Activated CD4-positive, alpha-beta T cell treated with anti-CD3 and anti-CD28 coated beads, Interleukin-2, amount 50 U/mL, for 1 hour (primary cell): ENCODE results near the gene PLXDC1.

Source experiments
- DNase-seq: peaks from one replicate; pipeline ENCODE4 v3.0.0-alpha.2; 2020

The PLXDC1 gene

GRCh38 chr17:39151150-39151942 is at the start of gene PLXDC1:
TSS of gene PLXDC1 (minus strand) at chr17:39151637. CDS start at chr17:39151437, 200 bp downstream.
- no peak for DNase-seq

DNA sequence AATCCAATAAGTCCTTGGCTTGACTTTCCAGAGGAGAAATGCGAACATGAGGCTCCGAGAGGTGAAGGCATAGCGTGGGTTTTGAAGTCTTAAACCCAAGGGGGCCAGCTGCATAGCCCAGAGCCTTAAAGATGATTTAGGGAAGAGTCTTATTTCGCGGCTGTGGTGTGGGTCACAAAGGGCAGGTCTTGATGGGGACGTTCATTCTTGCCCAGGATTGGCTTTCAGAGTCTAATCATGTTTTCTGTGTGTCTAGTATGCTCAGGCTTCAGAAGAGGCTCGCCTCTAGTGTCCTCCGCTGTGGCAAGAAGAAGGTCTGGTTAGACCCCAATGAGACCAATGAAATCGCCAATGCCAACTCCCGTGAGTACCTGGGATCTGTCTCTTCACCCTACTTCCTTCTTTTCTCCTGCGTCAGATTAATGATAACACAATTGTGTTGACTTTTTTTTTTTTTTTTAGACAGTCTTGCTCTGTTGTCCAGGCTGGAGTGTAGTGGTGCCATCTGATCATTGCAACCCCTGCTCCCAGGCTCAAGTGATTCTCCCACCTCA is 49.6 kb upstream of the PLXDC1 start:
- DNase-seq = no peak

DNA sequence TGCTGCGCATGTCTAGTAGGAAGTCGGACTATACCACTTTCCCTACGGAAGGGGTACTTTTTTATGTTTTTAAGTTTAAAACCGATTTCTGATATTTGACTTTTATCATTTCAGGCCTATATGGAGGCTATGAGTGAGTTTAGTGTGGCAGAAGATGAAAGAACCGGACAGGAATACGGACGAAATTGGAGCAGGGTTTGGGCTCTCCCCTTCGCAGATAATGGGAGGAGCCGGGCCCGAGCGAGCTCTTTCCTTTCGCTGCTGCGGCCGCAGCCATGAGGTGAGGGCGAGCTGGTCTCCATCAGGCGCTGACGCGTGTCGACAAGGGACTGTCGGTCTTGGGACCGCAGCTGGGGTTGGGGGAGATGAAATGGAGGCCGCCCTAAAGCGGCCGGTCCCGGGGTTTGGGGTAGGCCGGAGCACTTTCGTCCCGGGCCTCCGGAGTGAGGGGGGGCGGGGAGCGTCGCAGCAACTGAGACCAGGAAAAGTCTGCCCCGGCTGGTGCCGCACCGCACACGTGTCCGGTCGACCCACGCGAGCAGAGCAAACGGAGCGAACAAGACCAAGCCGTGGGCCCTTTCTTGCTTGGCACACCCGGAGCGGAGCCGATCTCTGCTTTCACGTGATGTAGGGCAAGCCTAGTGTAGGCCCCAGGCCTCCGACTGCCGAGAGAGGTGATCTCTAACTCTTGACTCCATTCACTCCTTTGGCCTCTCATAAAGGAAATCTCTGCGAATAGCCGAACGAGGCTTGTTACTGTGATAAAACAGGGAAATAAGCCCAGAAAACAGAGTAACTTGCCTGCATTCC is 48.8 kb upstream of the PLXDC1 start, which contains the start of gene RPL19:
Gene RPL19, plus strand, starts transcription at position 214 of the 810 bp plus-strand sequence. Its CDS starts 62 bp downstream, at position 276.
- peak; percentile 78 for DNase-seq

GRCh38 chr17:39199820-39200069 is 48.3 kb upstream of the PLXDC1 start:
- DNase-seq = peak; percentile 79

DNA sequence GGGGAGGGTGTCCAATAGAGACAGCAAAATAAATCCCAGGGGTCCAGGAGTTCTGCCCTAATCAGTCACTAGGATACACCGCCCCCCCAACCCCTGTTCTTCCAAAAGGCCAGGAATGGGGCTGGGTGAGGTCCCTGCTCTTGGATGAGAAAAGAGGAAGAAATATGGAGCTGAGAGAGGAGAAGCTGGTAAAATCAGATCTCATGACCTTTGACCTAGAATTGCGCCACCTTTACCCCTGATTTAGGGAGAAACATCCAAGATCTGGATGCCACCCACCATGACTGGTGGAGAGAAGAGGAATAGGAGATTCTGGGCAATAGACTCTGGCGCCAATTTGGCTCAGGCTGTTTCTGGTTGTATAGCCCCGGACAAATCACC is 46.7 kb upstream of the PLXDC1 start:
- DNase-seq = no peak

DNA sequence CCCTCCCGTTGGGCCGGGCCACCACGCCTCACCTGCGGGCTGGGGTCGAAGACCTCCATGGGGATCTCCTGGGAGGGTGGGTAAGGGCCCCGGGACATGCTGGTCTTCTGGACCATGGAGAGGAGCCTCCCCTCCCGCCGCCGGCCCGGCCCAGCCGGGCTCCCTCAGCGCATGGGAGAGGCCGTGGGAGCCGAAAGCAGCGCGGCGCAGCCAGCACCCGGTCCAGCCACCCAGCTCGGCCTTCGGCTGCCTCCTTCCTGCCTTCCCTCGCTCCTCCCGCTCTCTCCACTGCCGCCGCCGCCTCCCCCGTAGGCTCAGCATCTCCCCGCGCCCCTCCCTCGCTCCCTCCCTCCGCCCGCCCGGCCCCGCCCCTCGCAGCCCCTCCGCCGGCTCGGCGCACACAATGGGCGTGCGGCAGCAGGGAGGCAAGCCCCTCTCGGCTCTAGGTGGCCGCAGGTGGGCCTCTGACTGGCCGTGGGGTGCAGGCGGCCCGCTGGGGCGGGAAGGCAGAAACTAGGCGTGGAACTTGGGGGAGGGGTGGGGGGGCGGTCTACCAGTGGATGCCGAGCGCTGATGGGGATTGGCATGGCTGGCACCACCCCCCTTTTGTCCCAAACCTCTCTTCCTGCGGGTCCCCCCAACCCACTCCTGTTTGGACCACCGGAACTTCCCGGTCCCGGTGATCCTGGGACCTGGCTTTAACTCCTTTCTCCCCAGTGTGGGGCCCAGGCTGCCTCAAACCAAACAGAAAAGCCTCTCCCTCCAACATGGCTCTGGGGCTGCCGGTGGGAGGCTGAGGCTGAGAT is 46.1 kb upstream of the PLXDC1 start, which contains the start of gene CACNB1:
Gene CACNB1, minus strand, starts transcription at position 290 of the 806 bp plus-strand sequence. Its CDS starts 174 bp downstream, at position 116.
- peak; percentile 60 for DNase-seq

DNA sequence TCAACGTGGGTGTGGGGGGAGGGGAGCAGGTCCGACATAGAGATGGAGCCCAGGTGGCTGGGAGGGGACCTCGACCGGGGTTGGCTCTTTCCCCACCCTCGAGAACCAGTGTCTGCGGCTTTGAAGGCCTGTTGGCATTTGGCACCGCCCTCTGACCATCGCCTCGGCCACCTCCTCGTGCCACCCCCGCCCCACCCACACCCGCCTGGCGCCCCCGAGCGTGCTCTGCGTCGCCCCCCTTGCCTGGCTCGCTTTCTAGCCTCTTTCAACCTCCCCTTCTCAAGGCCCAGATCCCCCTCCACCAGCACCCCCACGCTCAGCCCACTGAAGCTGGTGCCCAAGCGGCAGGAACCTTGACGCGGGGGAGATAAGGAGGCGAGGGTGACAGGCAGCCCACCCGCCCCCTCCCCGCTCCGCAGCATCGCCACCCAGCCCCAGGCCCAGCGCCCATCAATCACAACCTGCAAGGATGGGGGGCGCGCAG is 45.4 kb upstream of the PLXDC1 start:
- DNase-seq = no peak

DNA sequence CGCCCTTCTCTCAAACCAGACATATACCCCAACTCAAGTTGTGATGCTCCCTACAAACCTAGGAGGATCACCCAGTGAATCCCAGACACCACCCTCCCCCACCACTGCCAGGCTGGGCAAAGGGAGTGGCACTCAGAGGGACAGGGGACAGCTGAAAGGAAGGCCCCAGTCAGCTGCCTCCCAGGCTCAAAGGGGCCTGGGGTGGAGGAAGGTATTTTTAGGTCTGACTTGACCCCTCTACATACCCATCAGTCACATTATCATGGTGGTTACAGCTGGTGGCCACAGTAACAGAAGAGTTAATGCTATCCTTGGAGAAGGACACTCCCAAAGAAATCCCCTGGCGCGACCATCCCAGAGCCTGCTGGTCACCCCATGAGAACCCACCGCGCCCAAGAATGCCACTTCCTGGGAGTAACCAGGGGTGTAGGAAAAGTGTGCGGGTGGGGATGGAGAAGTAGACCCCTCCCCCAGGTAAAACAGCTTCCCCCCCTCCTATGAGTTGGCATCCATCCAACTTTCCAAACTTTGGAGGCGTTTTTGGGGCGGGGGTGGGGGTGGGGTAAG is 44.9 kb upstream of the PLXDC1 start:
- DNase-seq = no peak

DNA sequence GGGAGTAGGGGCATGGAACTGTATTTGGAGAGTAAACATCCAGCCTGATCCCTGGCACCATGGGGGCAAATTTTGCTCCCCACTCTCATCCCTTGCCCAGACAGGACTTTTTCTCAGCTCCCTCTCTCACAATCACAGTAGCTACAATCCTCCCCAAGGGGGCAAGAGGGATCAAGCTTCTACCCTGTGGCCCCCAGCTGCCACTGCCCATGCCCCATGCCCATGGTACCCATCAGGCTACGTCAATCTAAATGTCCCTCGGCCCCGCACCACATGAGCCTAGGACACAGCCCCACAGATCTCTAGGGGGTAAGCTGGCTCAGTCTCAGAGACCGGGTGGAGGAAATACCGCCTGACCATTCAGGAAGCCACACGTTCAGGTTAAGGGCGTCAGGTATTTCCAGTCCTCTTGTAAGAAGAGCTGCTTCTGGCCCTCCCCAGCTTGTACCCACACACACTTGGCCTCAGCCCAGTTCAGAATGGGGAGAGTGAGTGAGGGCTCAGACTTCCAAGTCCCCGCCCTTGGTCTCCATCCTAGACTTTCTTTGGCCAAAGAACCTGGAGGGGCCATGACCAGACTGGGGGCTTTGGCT is 44.2 kb upstream of the PLXDC1 start:
- no peak for DNase-seq

- DNase-seq = no peak
Measured at GRCh38 chr17:39194985-39195524, 43.6 kb upstream of the PLXDC1 start.

DNA sequence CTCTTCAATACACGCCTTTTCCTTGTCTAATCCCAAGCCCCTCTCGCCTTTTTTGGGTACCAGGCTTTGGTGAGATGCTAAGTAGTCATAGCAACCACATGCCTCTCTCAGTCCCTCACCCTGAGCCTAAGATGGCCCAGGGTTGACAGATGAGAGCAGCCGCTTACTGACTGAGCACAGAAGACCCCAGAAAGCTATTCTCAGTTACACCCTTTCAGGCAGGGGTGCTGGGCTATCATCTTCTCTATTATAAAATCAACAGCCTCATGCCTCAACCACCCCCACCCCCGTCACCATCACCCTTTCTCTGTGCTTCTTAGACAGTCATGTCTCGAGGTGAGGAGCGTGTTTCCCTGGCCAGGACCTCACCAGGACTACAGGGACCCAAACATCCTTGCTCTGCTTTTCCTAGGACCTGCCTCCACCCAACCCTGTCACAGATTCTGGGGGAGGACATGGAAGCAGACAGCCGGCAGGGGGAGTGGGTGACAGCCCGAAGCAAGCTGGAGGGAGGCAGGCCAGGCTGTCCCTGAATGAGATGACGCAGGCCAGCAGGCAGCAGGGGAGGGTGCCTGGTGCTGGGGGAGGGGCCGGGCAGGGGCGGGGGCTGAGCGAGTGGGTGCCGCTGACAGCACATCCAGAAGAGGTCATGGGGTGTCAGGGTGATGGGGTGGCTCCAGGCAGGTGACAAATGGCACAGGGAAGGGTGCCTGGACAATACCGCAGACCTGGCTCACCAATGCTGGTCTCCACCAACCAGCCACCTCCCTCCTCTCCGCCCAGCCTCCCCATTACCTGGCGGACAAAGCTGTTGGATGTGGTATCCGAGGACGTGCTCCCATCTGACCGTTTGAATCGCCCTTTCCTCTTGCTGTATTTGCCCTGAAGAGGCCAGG is 42.9 kb upstream of the PLXDC1 start:
- DNase-seq = no peak

DNA sequence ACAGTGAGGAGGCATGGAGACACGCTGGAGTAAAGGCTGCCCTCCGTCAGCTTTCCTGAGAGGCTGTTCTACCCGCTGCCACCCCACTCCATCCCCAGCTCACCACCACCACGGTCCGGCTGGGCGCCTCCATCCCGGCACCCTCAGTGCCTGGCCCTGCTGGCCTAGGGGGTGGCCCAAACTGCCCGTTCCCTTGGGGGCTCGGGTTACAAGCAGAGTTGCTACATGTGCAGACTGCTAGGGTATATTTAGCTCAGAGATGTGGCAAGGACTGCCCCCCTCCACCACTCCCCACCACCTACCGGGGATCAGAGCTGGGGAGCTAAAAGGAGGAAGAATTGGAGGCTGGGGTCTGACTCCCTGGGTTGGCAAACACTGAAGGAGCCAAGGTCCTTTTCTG is 41.9 kb upstream of the PLXDC1 start:
- no peak for DNase-seq

DNA sequence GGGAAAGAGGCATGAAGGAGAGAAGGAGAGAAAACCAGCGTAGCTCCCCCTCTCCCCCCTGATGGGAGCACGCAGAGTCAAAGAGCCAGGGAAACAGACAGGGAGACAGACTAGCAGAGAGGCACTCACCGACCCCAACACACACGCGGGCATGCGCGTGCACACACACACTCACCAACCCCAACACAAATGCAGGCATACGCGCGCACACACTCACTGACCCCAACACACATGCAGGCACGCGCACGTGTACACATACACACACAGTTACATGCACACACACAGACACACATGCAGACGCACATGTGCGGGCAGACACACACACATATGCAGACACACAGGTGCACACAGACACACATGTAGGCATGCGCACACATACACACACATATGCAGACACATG is 41.5 kb upstream of the PLXDC1 start:
- DNase-seq = no peak

GRCh38 chr17:39191750-39192510 is 40.5 kb upstream of the PLXDC1 start:
- no peak for DNase-seq

- no peak for DNase-seq
Measured at GRCh38 chr17:39187152-39187830, 35.9 kb upstream of the PLXDC1 start.

DNA sequence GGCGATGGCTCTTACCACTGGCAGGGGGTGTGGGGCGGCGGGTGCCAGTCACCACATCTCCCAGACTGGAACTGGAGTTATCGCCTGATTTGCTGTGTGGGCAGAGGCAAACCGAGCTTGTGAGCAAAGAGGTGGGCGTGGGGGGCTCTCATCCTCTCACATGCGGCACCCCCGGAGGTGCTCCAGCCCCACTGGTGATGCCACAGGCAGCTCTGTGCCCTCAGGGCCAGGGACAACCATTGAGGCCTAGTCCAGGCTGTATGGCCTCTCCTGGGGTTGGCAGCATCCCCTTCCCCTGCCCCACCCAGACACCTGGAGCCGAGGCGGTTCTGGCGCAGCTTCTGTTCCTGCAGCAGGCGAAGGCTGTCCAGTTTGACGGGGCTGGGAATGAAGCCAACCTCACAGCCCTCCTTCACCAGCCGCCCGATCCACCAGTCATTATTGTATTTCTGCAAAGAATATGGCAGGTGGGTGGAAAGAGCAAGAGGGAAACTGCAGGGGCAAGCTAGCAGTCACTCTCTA is 35.1 kb upstream of the PLXDC1 start:
- no peak for DNase-seq

DNA sequence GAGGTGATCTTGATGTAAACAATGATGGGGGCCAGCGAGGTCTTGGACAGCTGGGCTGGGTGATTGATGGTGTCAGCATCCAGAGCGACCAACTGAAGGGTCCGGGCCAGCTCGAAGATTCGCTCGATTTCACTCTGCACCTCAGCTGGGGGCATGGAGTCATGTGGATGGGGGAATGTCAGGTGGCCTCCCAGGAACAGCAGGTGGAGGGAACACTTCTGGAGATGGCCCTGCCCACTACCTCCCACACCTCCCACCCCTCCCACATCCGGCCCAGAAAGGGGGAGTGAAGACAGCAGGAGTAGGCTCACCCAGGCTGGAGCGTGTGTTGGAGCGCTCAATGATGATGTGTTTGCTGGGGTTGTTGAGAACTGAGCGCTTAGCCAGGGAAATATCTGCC is 32.3 kb upstream of the PLXDC1 start:
- DNase-seq = no peak

DNA sequence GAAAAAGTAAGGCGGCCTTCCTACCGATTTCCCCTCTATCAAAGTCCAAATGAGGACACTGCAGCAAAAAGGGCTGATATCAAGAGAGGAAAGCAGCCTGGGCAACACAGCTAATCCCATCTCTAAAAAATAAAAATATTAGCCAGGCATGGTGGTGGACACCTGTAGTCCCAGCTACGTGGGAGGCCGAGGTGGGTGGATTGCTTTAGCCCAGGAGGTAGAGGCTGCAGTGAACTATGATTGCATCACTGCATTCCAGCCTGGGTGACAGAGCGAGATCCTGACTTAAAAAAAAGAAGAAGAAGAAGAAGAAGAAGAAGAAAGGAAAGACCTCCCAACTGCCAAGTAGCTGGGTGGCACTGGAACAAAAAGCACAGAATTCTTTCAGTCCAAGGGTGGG is 31.6 kb upstream of the PLXDC1 start:
- DNase-seq = no peak

DNA sequence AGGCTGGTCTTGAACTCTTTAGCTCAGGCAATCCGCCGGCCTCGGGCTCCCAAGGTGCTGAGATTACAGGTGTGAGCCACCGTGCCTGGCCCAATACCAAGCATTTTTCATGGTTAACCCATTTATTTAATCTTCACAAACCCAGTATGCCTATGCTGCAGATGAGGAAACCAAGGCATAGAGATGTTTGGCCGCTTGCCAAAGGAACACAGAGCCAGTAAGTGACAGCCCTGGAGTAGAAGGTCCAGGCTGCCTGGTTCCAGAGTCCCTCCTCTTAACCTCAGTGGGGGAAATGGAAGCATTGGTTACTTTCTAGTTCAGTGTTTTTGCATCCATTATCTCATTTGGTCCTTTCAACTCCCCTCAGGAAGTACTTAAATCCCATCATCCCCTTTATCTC is 29.9 kb upstream of the PLXDC1 start:
- no peak for DNase-seq
